K562 (cell line): ENCODE results near the gene MED13L. TPM values are rescaled to one million over a fixed set of nuclear protein-coding genes. Genes with fewer than 3 reads are reported as not detected.

ENCODE experiments used
- ATAC-seq: fragments of 200-7000 bp; cut with Tn5 transposase; 3 replicates; pipeline ENCODE4 v1.9.1; 2020; ENCODE audit warnings: moderate library complexity
- BruUV-seq: library from RNA; stranded (reverse); fragments of 400-500 nt; replicated peaks from 2 replicates; lab custom pipeline; 2021; lab: Mats Ljungman, UMichigan
- CTCF ChIA-PET: fragments of 300-600 bp; formaldehyde crosslinking; extraction: SDS; loops from one replicate; lab custom pipeline; 2021; ENCODE audit warnings: low intra/inter-chr PET ratio; lab: Yijun Ruan, JAX
- POLR2A ChIA-PET: fragments of 300-600, 350-650 bp; sonication (Branson Sonifier 250); formaldehyde crosslinking; extraction: SDS; loops from one replicate; lab custom pipeline; 2021; ENCODE audit warnings: antibody characterized with exemption, inconsistent platforms; lab: Yijun Ruan, JAX
- DNase-seq, 4 experiments: peaks; one replicate each; pipeline versions ENCODE4 v3.0.0 to v3.0.0-alpha.2; 2011 to 2018; ENCODE audit warnings: low spot score in 3 of 4, mixed read lengths in 3 of 4; ENCODE audit errors: extremely low read depth in 1 of 4
- FAIRE-seq: peaks from 2 replicates; lab custom pipeline; 2011; peaks lifted over from hg19 to GRCh38; lab: Jason Lieb, UNC
- H2AFZ ChIP-seq: 2 replicates; pipeline ENCODE4 v1.6.0; 2011; ENCODE audit warnings: low read depth, low read length, control low read depth, inconsistent platforms
- H3K27ac ChIP-seq: fragments of 200-600 bp; 3 replicates; pipeline ENCODE4 v1.8.0; 2011; ENCODE audit warnings: low read depth, mild to moderate bottlenecking, control low read depth, inconsistent platforms, low read length, moderate library complexity, mixed read lengths; ENCODE audit errors: extremely low read depth
- H3K27me3 ChIP-seq, 2 experiments: fragments of 300-600 bp in 1 of 2; 2 replicates in 1 of 2; 3 replicates in 1 of 2; pipeline versions ENCODE4 v1.6.0 to v1.8.0; 2011; ENCODE audit warnings: inconsistent platforms in 2 of 2, low read length in 2 of 2, mild to moderate bottlenecking in 1 of 2, mixed read lengths in 1 of 2, moderate library complexity in 1 of 2; ENCODE audit not compliant: control insufficient read depth in 2 of 2, insufficient read depth in 2 of 2
- H3K36me3 ChIP-seq: fragments of 300-600 bp; 3 replicates; pipeline ENCODE4 v1.8.0; 2011; ENCODE audit warnings: mild to moderate bottlenecking, low read length, inconsistent platforms; ENCODE audit not compliant: control insufficient read depth, insufficient read depth
- H3K4me1 ChIP-seq, 2 experiments: fragments of 200-600 bp in 1 of 2; replicated peaks in 1 of 2; 2 replicates in 1 of 2; 3 replicates in 1 of 2; pipeline versions ENCODE4 v1.5.1 to v1.8.0; 2011; ENCODE audit warnings: inconsistent platforms in 2 of 2, low read length in 2 of 2, mild to moderate bottlenecking in 1 of 2, mixed read lengths in 1 of 2, moderate library complexity in 1 of 2; ENCODE audit not compliant: control insufficient read depth in 2 of 2, insufficient read depth in 2 of 2
- H3K4me2 ChIP-seq: 2 replicates; pipeline ENCODE4 v1.6.1; 2011; ENCODE audit warnings: low read length, control low read depth, inconsistent platforms, mixed read lengths; ENCODE audit not compliant: insufficient read depth
- H3K4me3 ChIP-seq: fragments of 200-600 bp; sonication (generic), shearing (Covaris generic); 2 replicates; pipeline ENCODE4 v1.5.1; 2016; ENCODE audit warnings: control low read depth, inconsistent platforms
- H3K79me2 ChIP-seq: fragments of 200-600 bp; 3 replicates; pipeline ENCODE4 v1.8.0; 2011; ENCODE audit warnings: low read length, inconsistent platforms; ENCODE audit not compliant: control insufficient read depth, insufficient read depth
- H3K9ac ChIP-seq, 2 experiments: 2 replicates each; pipeline versions ENCODE4 v1.6.0 to v1.6.1; 2011; ENCODE audit warnings: low read depth in 2 of 2, low read length in 2 of 2, control low read depth in 1 of 2, inconsistent platforms in 1 of 2, mild to moderate bottlenecking in 1 of 2, mixed read lengths in 1 of 2; ENCODE audit not compliant: insufficient read depth in 1 of 2
- H3K9me1 ChIP-seq: one replicate; pipeline ENCODE4 v1.6.0; 2011; ENCODE audit warnings: inconsistent platforms, mild to moderate bottlenecking, low read length, moderate library complexity; ENCODE audit not compliant: control insufficient read depth, insufficient read depth
- H3K9me3 ChIP-seq: replicated peaks from 2 replicates; pipeline ENCODE4 v1.5.1; 2011; ENCODE audit warnings: low read depth, low read length, inconsistent platforms; ENCODE audit not compliant: control insufficient read depth, insufficient read depth
- H4K20me1 ChIP-seq: replicated peaks from 2 replicates; pipeline ENCODE4 v1.6.1; 2011; ENCODE audit warnings: low read length, inconsistent platforms, mixed read lengths; ENCODE audit not compliant: control insufficient read depth, insufficient read depth
- BRCA1 ChIP-seq, 2 experiments: fragments of 450-650 bp in 1 of 2; sonication (generic) in 1 of 2; formaldehyde crosslinking in 1 of 2; IDR thresholded peaks; 2 replicates each; pipeline versions ENCODE4 v1.5.0 to v1.6.1; 2017 to 2020; ENCODE audit warnings: mild to moderate bottlenecking in 1 of 2, missing genetic modification reagents in 1 of 2
- EWSR1 ChIP-seq: fragments of 450-650 bp; IDR thresholded peaks from 2 replicates; pipeline ENCODE4 v1.6.1; 2018; ENCODE audit warnings: borderline replicate concordance, mild to moderate bottlenecking, low read depth, moderate library complexity; ENCODE audit not compliant: partially characterized antibody
- L3MBTL2 ChIP-seq: fragments of 450-650 bp; IDR thresholded peaks from 2 replicates; pipeline ENCODE4 v1.6.1; 2016; ENCODE audit warnings: mild to moderate bottlenecking, moderate library complexity
- NCOA6 ChIP-seq: fragments of 450-650 bp; IDR thresholded peaks from 2 replicates; pipeline ENCODE4 v1.6.1; 2017; ENCODE audit warnings: mild to moderate bottlenecking
- NFIC ChIP-seq: fragments of 450-650 bp; IDR thresholded peaks from 2 replicates; pipeline ENCODE4 v1.6.1; 2017; ENCODE audit warnings: mild to moderate bottlenecking, inconsistent platforms
- NR2C1 ChIP-seq, 2 experiments: fragments of 450-650 bp; IDR thresholded peaks; 2 replicates each; pipeline ENCODE4 v1.6.1; 2017; ENCODE audit warnings: mild to moderate bottlenecking in 2 of 2, antibody characterized with exemption in 1 of 2, inconsistent platforms in 1 of 2, missing compliant biosample characterization in 1 of 2, missing genetic modification characterization in 1 of 2
- POLR2A ChIP-seq: fragments of 450-650 bp; conservative IDR thresholded peaks from 2 replicates; pipeline ENCODE4 v1.6.1; 2016
- RAD21 ChIP-seq, 2 experiments: fragments of 250-450 bp in 1 of 2; fragments of 450-650 bp in 1 of 2; sonication (Bioruptor Pico) in 1 of 2; formaldehyde crosslinking in 1 of 2; IDR thresholded peaks in 1 of 2; conservative IDR thresholded peaks in 1 of 2; 2 replicates each; pipeline versions ENCODE4 v1.4.0 to v1.8.0; 2020 to 2022; ENCODE audit warnings: mild to moderate bottlenecking in 2 of 2, moderate library complexity in 1 of 2
- RBM15 ChIP-seq: fragments of 200-400 bp; formaldehyde crosslinking; IDR thresholded peaks from 2 replicates; pipeline ENCODE4 v1.6.1; 2018; ENCODE audit warnings: mild to moderate bottlenecking, low read length, moderate library complexity; ENCODE audit not compliant: insufficient read depth
- RBM34 ChIP-seq: fragments of 200-400 bp; formaldehyde crosslinking; IDR thresholded peaks from 2 replicates; pipeline ENCODE4 v1.6.1; 2018; ENCODE audit warnings: low read length, borderline replicate concordance; ENCODE audit not compliant: insufficient read depth
- SREBF2 ChIP-seq: sonication (generic); formaldehyde crosslinking; IDR thresholded peaks from 2 replicates; pipeline ENCODE4 v1.4.0; 2020; ENCODE audit warnings: mild to moderate bottlenecking, missing genetic modification reagents
- TAF9B ChIP-seq: fragments of 450-650 bp; IDR thresholded peaks from 2 replicates; pipeline ENCODE4 v1.6.1; 2018; ENCODE audit warnings: mild to moderate bottlenecking; ENCODE audit not compliant: partially characterized antibody
- XRCC4 ChIP-seq: IDR thresholded peaks from one replicate; pipeline ENCODE4 v1.6.1; 2011; ENCODE audit not compliant: insufficient read depth, insufficient read length; ENCODE audit errors: extremely low read depth
- WGBS: fragments of 100-300 bp; shearing (Covaris generic); methylation state at CpG from one replicate; pipeline ENCODE4 v1.1.6; 2016; ENCODE audit warnings: low coverage, mixed read lengths; ENCODE audit not compliant: insufficient coverage; ENCODE audit errors: missing lambda C conversion rate; 5-methylcytosine and 5-hydroxymethylcytosine counted together
- in situ Hi-C: fragments of 300-500 bp; cut with MboI; formaldehyde crosslinking; loops from 4 replicates; pipeline ENCODE4 v1.15.0; 2018; ENCODE audit warnings: inconsistent platforms, mixed read lengths
- intact Hi-C: fragments of 100-400 bp; cut with micrococcal nuclease; formaldehyde crosslinking; loops from 2 replicates; pipeline ENCODE4 v1.14.2; 2022
- polyA plus RNA-seq, 8 experiments: library from polyadenylated mRNA; depleted of rRNA in 4 of 8; stranded (reverse) in 5 of 8; unstranded in 3 of 8; fragments of >200 nt; fragmentation: Nextera tagmentation in 2 of 8; fragmentation: Illumina TruSeq in 1 of 8; extraction: Ambion mirVana in 2 of 8; extraction: Trizol in 1 of 8; gene quantifications; 2 replicates each; pipeline versions ENCODE4 v1.2.1 to v1.2.3, GENCODE V29; 2011 to 2014; ENCODE audit warnings: inconsistent platforms in 1 of 8, missing spikeins in 1 of 8
- total RNA-seq, 7 experiments: library from RNA; depleted of rRNA in 6 of 7; stranded (reverse); fragments of >200 nt in 6 of 7; fragmentation: Illumina TruSeq in 2 of 7; extraction: Trizol in 2 of 7; gene quantifications; 2 replicates each; pipeline versions ENCODE4 v1.2.1 to v1.2.3, GENCODE V29; 2011 to 2021; ENCODE audit warnings: low replicate concordance in 1 of 7
- TF ChIP-seq, protein P1 (sequence below): sonication (generic); formaldehyde crosslinking; IDR thresholded peaks from 2 replicates; pipeline ENCODE4 v1.8.0; 2022; ENCODE audit warnings: mild to moderate bottlenecking, missing genetic modification reagents, borderline replicate concordance
- TF ChIP-seq, protein P2 (sequence below): fragments of 450-650 bp; formaldehyde crosslinking; IDR thresholded peaks from 2 replicates; pipeline ENCODE4 v1.4.0; 2020; ENCODE audit warnings: mild to moderate bottlenecking, mixed read lengths
- TF ChIP-seq, protein P3 (sequence below): fragments of 450-650 bp; formaldehyde crosslinking; IDR thresholded peaks from 2 replicates; pipeline ENCODE4 v1.4.0; 2020; ENCODE audit warnings: mild to moderate bottlenecking, moderate library complexity

MED13L gene
- total and polyA plus RNA-seq, 9 of the 15 experiments (the other 6 are each of a cell fraction or from before 2014, with no cell fraction given) = 13.4 to 90.3 (median 36.9) TPM

DNA sequence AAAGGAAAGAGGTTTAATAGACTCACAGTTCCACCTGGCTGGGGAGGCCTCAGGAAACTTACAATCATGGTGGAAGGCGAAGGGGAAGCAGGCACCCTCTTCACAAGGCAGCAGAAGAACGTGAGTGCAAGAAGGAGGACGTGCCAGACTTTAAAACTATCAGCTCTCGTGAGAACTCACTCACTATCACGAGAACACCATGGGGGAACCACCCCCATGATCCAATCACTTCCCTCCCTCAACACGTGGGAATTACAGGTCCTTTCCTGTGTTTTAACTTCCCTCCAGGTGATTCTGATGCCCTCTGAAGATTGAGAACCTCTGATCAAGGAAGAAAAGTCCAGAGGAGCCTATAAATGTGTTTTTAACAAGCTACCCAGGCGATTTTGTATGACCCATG, 358.7 kb downstream of the MED13L start:
- H3K27me3 ChIP-seq = peaks cover 0 to 11% of the 10 kb centered on the region in 2 experiments; a peak in 2 of 5 replicates
- no TSS peak for BruUV-seq
- peak overlapping the region; percentile 22; the same call in 1 of the 2 replicates for H2AFZ ChIP-seq
- no peak overlapping the region for H3K4me3 ChIP-seq
- H3K4me1 ChIP-seq = peaks cover 0 to 7% of the 10 kb centered on the region in 2 experiments; a peak in 1 of 5 replicates
- no peak overlapping the region for H3K27ac ChIP-seq
- ATAC-seq (peak; percentile 44; the same call in 1 of the 3 replicates), DNase-seq (peak in 1 of 4 experiments; percentile 8), FAIRE-seq (no peak)
- 2% methylated on average over 7 of the region's 7 CpGs for WGBS
- in situ Hi-C loops (loop anchor here (5.0 kb wide), 1 partner anchor 1256 kb away; no protein-coding TSS in a partner anchor), intact Hi-C loops (loop anchor here (5.0 to 10.0 kb wide), 2 partner anchors 124 to 1256 kb away; no protein-coding TSS in a partner anchor)
- CTCF ChIA-PET = interaction anchor here (0.6 to 2.4 kb wide), 2 partner anchors 268 to 1293 kb away, joined by 3 to 13 read pairs; no protein-coding TSS in a partner anchor
- H3K79me2 ChIP-seq = no peaks in the 10 kb centered on the region
- H4K20me1 ChIP-seq = no peaks in the 10 kb centered on the region; the same call in 1 of the 2 replicates
- no peaks in the 10 kb centered on the region; the same call in 1 of the 2 replicates for H3K9me3 ChIP-seq
- H3K9ac ChIP-seq = no peak overlapping the region
- no peaks in the 10 kb centered on the region for H3K9me1 ChIP-seq
- no peak overlapping the region for H3K4me2 ChIP-seq
- no peaks in the 10 kb centered on the region for H3K36me3 ChIP-seq
- POLR2A ChIA-PET = interaction anchor here (0.6 to 1.3 kb wide), 3 partner anchors 15 to 1251 kb away, joined by 3 to 6 read pairs (median 3); no protein-coding TSS in a partner anchor
- no peak for TF ChIP-seq EWSR1
- no peak for TF ChIP-seq RBM15
- TF ChIP-seq, protein P1, sequence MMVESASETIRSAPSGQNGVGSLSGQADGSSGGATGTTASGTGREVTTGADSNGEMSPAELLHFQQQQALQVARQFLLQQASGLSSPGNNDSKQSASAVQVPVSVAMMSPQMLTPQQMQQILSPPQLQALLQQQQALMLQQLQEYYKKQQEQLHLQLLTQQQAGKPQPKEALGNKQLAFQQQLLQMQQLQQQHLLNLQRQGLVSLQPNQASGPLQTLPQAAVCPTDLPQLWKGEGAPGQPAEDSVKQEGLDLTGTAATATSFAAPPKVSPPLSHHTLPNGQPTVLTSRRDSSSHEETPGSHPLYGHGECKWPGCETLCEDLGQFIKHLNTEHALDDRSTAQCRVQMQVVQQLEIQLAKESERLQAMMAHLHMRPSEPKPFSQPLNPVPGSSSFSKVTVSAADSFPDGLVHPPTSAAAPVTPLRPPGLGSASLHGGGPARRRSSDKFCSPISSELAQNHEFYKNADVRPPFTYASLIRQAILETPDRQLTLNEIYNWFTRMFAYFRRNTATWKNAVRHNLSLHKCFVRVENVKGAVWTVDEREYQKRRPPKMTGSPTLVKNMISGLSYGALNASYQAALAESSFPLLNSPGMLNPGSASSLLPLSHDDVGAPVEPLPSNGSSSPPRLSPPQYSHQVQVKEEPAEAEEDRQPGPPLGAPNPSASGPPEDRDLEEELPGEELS (CRISPR knock-in tag) = no peak
- TF ChIP-seq, protein P2, sequence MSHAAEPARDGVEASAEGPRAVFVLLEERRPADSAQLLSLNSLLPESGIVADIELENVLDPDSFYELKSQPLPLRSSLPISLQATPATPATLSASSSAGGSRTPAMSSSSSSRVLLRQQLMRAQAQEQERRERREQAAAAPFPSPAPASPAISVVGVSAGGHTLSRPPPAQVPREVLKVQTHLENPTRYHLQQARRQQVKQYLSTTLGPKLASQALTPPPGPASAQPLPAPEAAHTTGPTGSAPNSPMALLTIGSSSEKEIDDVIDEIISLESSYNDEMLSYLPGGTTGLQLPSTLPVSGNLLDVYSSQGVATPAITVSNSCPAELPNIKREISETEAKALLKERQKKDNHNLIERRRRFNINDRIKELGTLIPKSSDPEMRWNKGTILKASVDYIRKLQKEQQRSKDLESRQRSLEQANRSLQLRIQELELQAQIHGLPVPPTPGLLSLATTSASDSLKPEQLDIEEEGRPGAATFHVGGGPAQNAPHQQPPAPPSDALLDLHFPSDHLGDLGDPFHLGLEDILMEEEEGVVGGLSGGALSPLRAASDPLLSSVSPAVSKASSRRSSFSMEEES (CRISPR knock-in tag) = no peak
- no peak for TF ChIP-seq XRCC4
- no peak for TF ChIP-seq NR2C1 (IDR thresholded peaks at IDR 0.05)
- no peak for TF ChIP-seq NR2C1 (tag; IDR thresholded peaks at IDR 0.05)
- no peak for TF ChIP-seq BRCA1 (IDR thresholded peaks at IDR 0.05)
- no peak for TF ChIP-seq BRCA1 (CRISPR knock-in tag; IDR thresholded peaks at IDR 0.05)
- TF ChIP-seq L3MBTL2 = peak; percentile 88
- no peak for TF ChIP-seq RAD21 (CRISPR knock-in tag; conservative IDR thresholded peaks at IDR 0.05 in 1 of 2, IDR thresholded peaks at IDR 0.05 in 1 of 2)
- no peak for TF ChIP-seq NFIC
- TF ChIP-seq TAF9B = no peak
- no peak for TF ChIP-seq POLR2A
- TF ChIP-seq, protein P3, sequence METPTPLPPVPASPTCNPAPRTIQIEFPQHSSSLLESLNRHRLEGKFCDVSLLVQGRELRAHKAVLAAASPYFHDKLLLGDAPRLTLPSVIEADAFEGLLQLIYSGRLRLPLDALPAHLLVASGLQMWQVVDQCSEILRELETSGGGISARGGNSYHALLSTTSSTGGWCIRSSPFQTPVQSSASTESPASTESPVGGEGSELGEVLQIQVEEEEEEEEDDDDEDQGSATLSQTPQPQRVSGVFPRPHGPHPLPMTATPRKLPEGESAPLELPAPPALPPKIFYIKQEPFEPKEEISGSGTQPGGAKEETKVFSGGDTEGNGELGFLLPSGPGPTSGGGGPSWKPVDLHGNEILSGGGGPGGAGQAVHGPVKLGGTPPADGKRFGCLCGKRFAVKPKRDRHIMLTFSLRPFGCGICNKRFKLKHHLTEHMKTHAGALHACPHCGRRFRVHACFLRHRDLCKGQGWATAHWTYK (CRISPR knock-in tag) = no peak
- TF ChIP-seq SREBF2 (CRISPR knock-in tag) = no peak
- TF ChIP-seq NCOA6 = no peak
- no peak for TF ChIP-seq RBM34
